ENCODE results near the gene PDCD1. TPM values are rescaled to one million over a fixed set of nuclear protein-coding genes. Genes with fewer than 3 reads are reported as not detected.
A peak's percentile ranks its signal among the peaks of the same experiment; 100 is the strongest.

PDCD1 gene
- total and polyA plus RNA-seq, 2 of the 13 experiments (the other 11 are each of a cell fraction or from before 2014, with no cell fraction given), result 0.04 TPM; not detected in 1

- peak; percentile 98 for TF ChIP-seq RARA (CRISPR knock-in tag; IDR thresholded peaks at IDR 0.05)
- peak; percentile 92 for TF ChIP-seq ZNF878 (CRISPR knock-in tag; IDR thresholded peaks at IDR 0.05)
- no peak for TF ChIP-seq SIN3B (IDR thresholded peaks at IDR 0.05; ENCODE audit: low read length)
- peak; percentile 61; the same call in 1 of the 2 replicates for TF ChIP-seq ZNF678 (CRISPR knock-in tag; IDR thresholded peaks at IDR 0.05)
- TF ChIP-seq SKIL (CRISPR knock-in tag; IDR thresholded peaks at IDR 0.05; ENCODE audit: borderline replicate concordance), result peak; percentile 80
- TF ChIP-seq SIX4 (CRISPR knock-in tag; IDR thresholded peaks at IDR 0.05), result peak; percentile 84
- no peak for TF ChIP-seq TAF15 (IDR thresholded peaks at IDR 0.05; ENCODE audit: low read depth, low read length, poor library complexity, severe bottlenecking)
- TF ChIP-seq AHR (CRISPR knock-in tag; IDR thresholded peaks at IDR 0.05), result 0 out of 2 replicates have a peak, but pooled peaks have one; percentile 58
- no peak for TF ChIP-seq GPBP1L1 (CRISPR knock-in tag; IDR thresholded peaks at IDR 0.05)
- peak; percentile 53 for TF ChIP-seq CTCF (CRISPR knock-in tag; IDR thresholded peaks at IDR 0.05)
- 0 out of 2 replicates have a peak, but pooled peaks have one; percentile 41 for TF ChIP-seq ZBTB37 (CRISPR knock-in tag; IDR thresholded peaks at IDR 0.05)
- no peak for TF ChIP-seq ZNF143 (CRISPR knock-in tag; IDR thresholded peaks at IDR 0.05)
- peak; percentile 99 for TF ChIP-seq TFE3 (CRISPR knock-in tag; IDR thresholded peaks at IDR 0.05)
- peak; percentile 91 for TF ChIP-seq BORCS8-MEF2B (CRISPR knock-in tag; IDR thresholded peaks at IDR 0.05)
- TF ChIP-seq DZIP1 (CRISPR knock-in tag; IDR thresholded peaks at IDR 0.05), result no peak
- TF ChIP-seq FUBP1 (CRISPR knock-in tag; IDR thresholded peaks at IDR 0.05; ENCODE audit: borderline replicate concordance), result 0 out of 2 replicates have a peak, but pooled peaks have one; percentile 48
- 0 out of 2 replicates have a peak, but pooled peaks have one; percentile 76 for TF ChIP-seq NFKB2 (CRISPR knock-in tag; IDR thresholded peaks at IDR 0.05; ENCODE audit: borderline replicate concordance)
These were observed 39.8 kb downstream of the PDCD1 start (continued) for GRCh38 chr2:241818943-241819270.
